Measurements from ENCODE around the gene SPSB1.

- TF ChIP-seq SIN3A (IDR thresholded peaks at IDR 0.05; ENCODE audit: borderline replicate concordance, insufficient read depth, low read length) (no peak), POLR2AphosphoS5 (IDR thresholded peaks at IDR 0.05; ENCODE audit: low read depth, low read length) (no peak), TAF1 (IDR thresholded peaks at IDR 0.05; ENCODE audit: borderline replicate concordance, insufficient read depth, low read length) (no peak), REST (IDR thresholded peaks at IDR 0.05; ENCODE audit: insufficient read depth in 1 of 2, low read depth in 2 of 2, low read length in 2 of 2) (no peak), FOXP2 (optimal IDR thresholded peaks at IDR 0.05; ENCODE audit: borderline replicate concordance, extremely low read depth, extremely low read length, insufficient read depth) (no peak)
Observed at GRCh38 chr1:9286556-9286955, 6.1 kb upstream of the SPSB1 start.
